ENCODE results near the gene TRIO.

Gene TRIO

GRCh38 chr5:14487897-14488570 is 344.9 kb downstream of the TRIO start:
- H3K4me1 ChIP-seq, result no peaks in the 10 kb centered on the region
- H3K36me3 ChIP-seq (replicated peaks), result peaks cover 11% of the 10 kb centered on the region; the same call in 1 of the 2 replicates
- H3K27me3 ChIP-seq (ENCODE audit: low read depth), result no peaks in the 10 kb centered on the region
- H3K4me3 ChIP-seq, result no peak overlapping the region
- H3K9me3 ChIP-seq, result no peaks in the 10 kb centered on the region
- DNase-seq (ENCODE audit: low spot score in 2 of 2), result no peak
- in situ Hi-C loops (cut with MboI; ENCODE audit: low sequenced_read_pairs), result no loop called here

GRCh38 chr5:14488709-14489108 is 345.6 kb downstream of the TRIO start:
- in situ Hi-C loops (cut with MboI; ENCODE audit: low sequenced_read_pairs), result no loop called here
- H3K36me3 ChIP-seq (replicated peaks), result peaks cover 11% of the 10 kb centered on the region; the same call in 1 of the 2 replicates
- no peak overlapping the region for H3K4me3 ChIP-seq
- H3K9me3 ChIP-seq, result no peaks in the 10 kb centered on the region
- H3K27me3 ChIP-seq (ENCODE audit: low read depth), result no peaks in the 10 kb centered on the region
- no peak for DNase-seq (ENCODE audit: low spot score in 2 of 2)
- no peaks in the 10 kb centered on the region for H3K4me1 ChIP-seq

- Histone ChIP-seq H3K4me3 (no peak overlapping the region), H3K27me3 (ENCODE audit: low read depth) (no peaks in the 10 kb centered on the region), H3K4me1 (no peaks in the 10 kb centered on the region), H3K9me3 (no peaks in the 10 kb centered on the region), H3K36me3 (replicated peaks) (peaks cover 8% of the 10 kb centered on the region; the same call in 1 of the 2 replicates)
- no peak for DNase-seq (ENCODE audit: low spot score in 2 of 2)
- in situ Hi-C loops (cut with MboI; ENCODE audit: low sequenced_read_pairs), result no loop called here
These were observed 346.5 kb downstream of the TRIO start for GRCh38 chr5:14489643-14490042.

- H3K9me3 ChIP-seq, result no peaks in the 10 kb centered on the region
- DNase-seq (ENCODE audit: low spot score in 2 of 2), result no peak
- no peaks in the 10 kb centered on the region for H3K4me1 ChIP-seq
- in situ Hi-C loops (cut with MboI; ENCODE audit: low sequenced_read_pairs), result no loop called here
- H3K4me3 ChIP-seq, result no peak overlapping the region
- H3K27me3 ChIP-seq (ENCODE audit: low read depth), result no peaks in the 10 kb centered on the region
- H3K36me3 ChIP-seq (replicated peaks), result 0 out of 2 replicates have a peak, but pooled peaks cover 8% of the 10 kb centered on the region
These were observed 347.2 kb downstream of the TRIO start for GRCh38 chr5:14490309-14490711.

- H3K4me1 ChIP-seq, result no peaks in the 10 kb centered on the region
- H3K9me3 ChIP-seq, result no peaks in the 10 kb centered on the region
- DNase-seq (ENCODE audit: low spot score in 2 of 2), result no peak
- in situ Hi-C loops (cut with MboI; ENCODE audit: low sequenced_read_pairs), result no loop called here
- 0 out of 2 replicates have a peak, but pooled peaks cover 5% of the 10 kb centered on the region for H3K36me3 ChIP-seq (replicated peaks)
- no peaks in the 10 kb centered on the region for H3K27me3 ChIP-seq (ENCODE audit: low read depth)
- no peak overlapping the region for H3K4me3 ChIP-seq
These were observed 348.1 kb downstream of the TRIO start for GRCh38 chr5:14491015-14491915.

GRCh38 chr5:14492331-14492964 is 349.3 kb downstream of the TRIO start:
- Histone ChIP-seq H3K4me1 (no peaks in the 10 kb centered on the region), H3K9me3 (no peaks in the 10 kb centered on the region), H3K4me3 (no peak overlapping the region), H3K36me3 (replicated peaks) (0 out of 2 replicates have a peak, but pooled peaks cover 4% of the 10 kb centered on the region), H3K27me3 (ENCODE audit: low read depth) (no peaks in the 10 kb centered on the region)
- in situ Hi-C loops (cut with MboI; ENCODE audit: low sequenced_read_pairs), result no loop called here
- DNase-seq (ENCODE audit: low spot score in 2 of 2), result no peak

GRCh38 chr5:14495301-14495700 is 352.2 kb downstream of the TRIO start:
- no peaks in the 10 kb centered on the region for H3K4me1 ChIP-seq
- no peak overlapping the region for H3K4me3 ChIP-seq
- DNase-seq (ENCODE audit: low spot score in 2 of 2), result no peak
- 0 out of 2 replicates have a peak, but pooled peaks cover 6% of the 10 kb centered on the region for H3K36me3 ChIP-seq (replicated peaks)
- in situ Hi-C loops (cut with MboI; ENCODE audit: low sequenced_read_pairs), result no loop called here
- H3K9me3 ChIP-seq, result no peaks in the 10 kb centered on the region
- H3K27me3 ChIP-seq (ENCODE audit: low read depth), result no peaks in the 10 kb centered on the region

- in situ Hi-C loops (cut with MboI; ENCODE audit: low sequenced_read_pairs), result no loop called here
- H3K36me3 ChIP-seq (replicated peaks), result peaks cover 6% of the 10 kb centered on the region; the same call in 1 of the 2 replicates
- no peak overlapping the region for H3K4me3 ChIP-seq
- no peak for DNase-seq (ENCODE audit: low spot score in 2 of 2)
- H3K4me1 ChIP-seq, result no peaks in the 10 kb centered on the region
- no peaks in the 10 kb centered on the region for H3K9me3 ChIP-seq
- H3K27me3 ChIP-seq (ENCODE audit: low read depth), result no peaks in the 10 kb centered on the region
These were observed 354.2 kb downstream of the TRIO start for GRCh38 chr5:14497311-14497710.

GRCh38 chr5:14501353-14502293 is 358.5 kb downstream of the TRIO start:
- in situ Hi-C loops (cut with MboI; ENCODE audit: low sequenced_read_pairs), result no loop called here
- no peaks in the 10 kb centered on the region for H3K9me3 ChIP-seq
- no peak overlapping the region for H3K4me3 ChIP-seq
- no peaks in the 10 kb centered on the region for H3K27me3 ChIP-seq (ENCODE audit: low read depth)
- DNase-seq (ENCODE audit: low spot score in 2 of 2), result no peak
- H3K4me1 ChIP-seq, result no peaks in the 10 kb centered on the region
- peaks cover 2% of the 10 kb centered on the region; the same call in 1 of the 2 replicates for H3K36me3 ChIP-seq (replicated peaks)

- no peaks in the 10 kb centered on the region for H3K9me3 ChIP-seq
- in situ Hi-C loops (cut with MboI; ENCODE audit: low sequenced_read_pairs), result no loop called here
- no peak overlapping the region for H3K4me3 ChIP-seq
- H3K4me1 ChIP-seq, result no peaks in the 10 kb centered on the region
- no peak for DNase-seq (ENCODE audit: low spot score in 2 of 2)
- no peaks in the 10 kb centered on the region for H3K27me3 ChIP-seq (ENCODE audit: low read depth)
- peaks cover 2% of the 10 kb centered on the region; the same call in 1 of the 2 replicates for H3K36me3 ChIP-seq (replicated peaks)
These were observed 359.1 kb downstream of the TRIO start for GRCh38 chr5:14502294-14502690.

GRCh38 chr5:14503017-14503680 is 360.0 kb downstream of the TRIO start:
- Histone ChIP-seq H3K27me3 (ENCODE audit: low read depth) (no peaks in the 10 kb centered on the region), H3K4me1 (no peaks in the 10 kb centered on the region), H3K9me3 (no peaks in the 10 kb centered on the region), H3K4me3 (no peak overlapping the region), H3K36me3 (replicated peaks) (peaks cover 2% of the 10 kb centered on the region; the same call in 1 of the 2 replicates)
- in situ Hi-C loops (cut with MboI; ENCODE audit: low sequenced_read_pairs), result no loop called here
- no peak for DNase-seq (ENCODE audit: low spot score in 2 of 2)

GRCh38 chr5:14503681-14504331 is 360.7 kb downstream of the TRIO start:
- no peaks in the 10 kb centered on the region for H3K9me3 ChIP-seq
- H3K27me3 ChIP-seq (ENCODE audit: low read depth), result no peaks in the 10 kb centered on the region
- in situ Hi-C loops (cut with MboI; ENCODE audit: low sequenced_read_pairs), result no loop called here
- DNase-seq (ENCODE audit: low spot score in 2 of 2), result no peak
- H3K4me3 ChIP-seq, result no peak overlapping the region
- H3K4me1 ChIP-seq, result no peaks in the 10 kb centered on the region
- no peaks in the 10 kb centered on the region; the same call in 1 of the 2 replicates for H3K36me3 ChIP-seq (replicated peaks)

Data from HAP-1 (cell line).